Liver (tissue), 3 donors: Measurements from ENCODE around the gene DNHD1.

Experiments
- TAF1 ChIP-seq: conservative IDR thresholded peaks from 2 replicates; pipeline ENCODE4 v1.6.1; 2016; ENCODE audit warnings: antibody characterized with exemption, mild to moderate bottlenecking
- TF ChIP-seq, protein P1 (sequence below): fragments of 150-350 bp; IDR thresholded peaks from 2 replicates; pipeline ENCODE4 v1.5.1; 2017; ENCODE audit warnings: improper control_type of control experiment, low read depth, low read length; ENCODE audit not compliant: missing input control
- donor health status: healthy.
- donor health status: healthy.

DNA sequence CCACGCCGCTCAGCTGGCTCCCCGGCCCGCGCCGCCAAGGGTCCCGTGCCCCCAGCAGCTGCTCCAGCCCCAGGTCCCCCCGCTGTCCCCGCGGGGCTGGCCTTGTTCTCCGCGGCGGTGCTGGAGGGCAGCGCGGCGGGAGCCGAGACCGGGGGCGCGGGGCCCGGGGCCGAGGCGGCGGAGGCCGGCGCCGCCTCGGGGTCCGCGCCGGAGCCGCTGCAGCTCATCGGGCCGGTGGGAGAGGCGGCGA lies 114.8 kb downstream of the DNHD1 start:
- TF ChIP-seq, protein P1, sequence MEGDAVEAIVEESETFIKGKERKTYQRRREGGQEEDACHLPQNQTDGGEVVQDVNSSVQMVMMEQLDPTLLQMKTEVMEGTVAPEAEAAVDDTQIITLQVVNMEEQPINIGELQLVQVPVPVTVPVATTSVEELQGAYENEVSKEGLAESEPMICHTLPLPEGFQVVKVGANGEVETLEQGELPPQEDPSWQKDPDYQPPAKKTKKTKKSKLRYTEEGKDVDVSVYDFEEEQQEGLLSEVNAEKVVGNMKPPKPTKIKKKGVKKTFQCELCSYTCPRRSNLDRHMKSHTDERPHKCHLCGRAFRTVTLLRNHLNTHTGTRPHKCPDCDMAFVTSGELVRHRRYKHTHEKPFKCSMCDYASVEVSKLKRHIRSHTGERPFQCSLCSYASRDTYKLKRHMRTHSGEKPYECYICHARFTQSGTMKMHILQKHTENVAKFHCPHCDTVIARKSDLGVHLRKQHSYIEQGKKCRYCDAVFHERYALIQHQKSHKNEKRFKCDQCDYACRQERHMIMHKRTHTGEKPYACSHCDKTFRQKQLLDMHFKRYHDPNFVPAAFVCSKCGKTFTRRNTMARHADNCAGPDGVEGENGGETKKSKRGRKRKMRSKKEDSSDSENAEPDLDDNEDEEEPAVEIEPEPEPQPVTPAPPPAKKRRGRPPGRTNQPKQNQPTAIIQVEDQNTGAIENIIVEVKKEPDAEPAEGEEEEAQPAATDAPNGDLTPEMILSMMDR, result no peak
- TF ChIP-seq TAF1, result no peak
